ENCODE data around the gene STK40.

The STK40 gene

GRCh38 chr1:36397378-36398230 lies 11.9 kb upstream of the STK40 start, which contains the start of gene LSM10:
TSS of gene LSM10 (minus strand) at chr1:36397908. CDS start at chr1:36394129, 3,779 bp downstream.
- peak; percentile 72 to 91 (median 84) for DNase-seq

DNA sequence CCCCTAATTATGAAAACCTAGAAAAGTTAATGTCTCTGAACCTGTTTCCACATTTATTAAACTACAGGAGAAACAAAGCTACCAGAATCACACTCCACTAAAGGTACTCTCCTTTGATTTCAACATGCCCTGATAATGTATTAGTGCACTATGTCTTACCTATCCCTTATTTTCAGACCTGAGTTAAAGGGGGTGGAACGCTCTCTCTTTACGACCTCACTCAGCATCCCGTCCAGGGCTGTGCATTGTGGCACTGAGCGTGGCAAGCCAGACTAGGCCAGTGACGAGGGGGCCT lies 11.3 kb upstream of the STK40 start:
- DNase-seq: peak in 1 of 5 donors; percentile 22

DNA sequence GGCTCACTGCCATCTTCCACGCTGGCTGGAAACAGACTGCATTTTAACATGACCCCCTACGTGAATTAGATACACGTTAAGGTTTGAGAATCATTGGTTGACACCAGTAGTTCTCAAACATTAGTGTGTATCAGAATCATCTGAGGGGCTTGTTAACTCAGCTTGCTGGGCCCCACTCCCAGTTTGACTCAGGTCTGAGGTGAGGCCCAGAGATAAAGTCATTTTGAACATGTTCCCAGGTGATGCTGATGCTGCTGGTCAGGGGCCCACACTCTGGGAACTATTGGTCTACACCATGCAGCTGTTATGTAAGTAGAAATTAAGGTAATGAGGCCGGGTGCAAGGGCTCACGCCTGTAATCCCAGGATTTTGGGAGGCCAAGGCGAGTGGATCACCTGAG lies 10.6 kb upstream of the STK40 start:
- DNase-seq: no peak

GRCh38 chr1:36393686-36394085 lies 8.0 kb upstream of the STK40 start:
- DNase-seq: no peak

DNA sequence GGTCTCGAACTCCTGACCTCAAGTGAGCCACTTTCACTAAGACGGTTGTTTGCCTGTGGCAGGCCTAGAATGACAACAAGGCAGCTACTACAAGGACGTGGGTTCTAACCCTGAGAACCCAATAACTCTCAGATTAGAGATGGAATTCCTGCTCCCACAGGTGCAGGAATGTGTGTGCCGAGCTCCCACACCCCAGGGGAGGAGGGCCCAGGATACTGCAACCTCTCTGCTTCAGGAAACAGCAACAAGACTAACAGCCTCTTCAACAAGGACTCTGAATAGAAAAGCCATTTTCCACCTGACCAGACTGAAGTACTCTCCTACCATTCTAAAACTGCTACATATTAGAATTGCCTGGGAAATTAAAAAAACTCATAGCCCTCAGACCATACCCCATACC lies 7.1 kb upstream of the STK40 start:
- no peak for DNase-seq

DNA sequence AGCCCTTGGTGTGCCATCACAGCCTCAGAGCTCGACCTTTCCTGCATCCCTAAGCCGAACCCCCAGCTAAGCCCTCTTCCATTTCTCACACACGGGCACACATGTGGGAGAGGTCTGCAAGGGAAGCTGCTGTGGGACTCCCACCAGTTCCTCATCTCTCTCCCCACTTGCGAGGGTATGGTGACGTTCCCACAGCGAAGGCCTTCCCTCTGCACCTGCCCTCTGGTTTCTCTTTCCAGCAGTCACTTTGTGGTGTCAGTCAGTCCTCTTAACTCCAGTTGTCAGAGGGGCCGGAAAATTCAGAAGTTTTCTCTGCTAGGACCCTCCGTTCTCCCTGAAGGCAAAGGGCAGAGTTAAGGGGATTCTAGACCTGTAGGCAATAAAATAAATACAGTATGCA lies 5.5 kb upstream of the STK40 start:
- no peak for DNase-seq

DNA sequence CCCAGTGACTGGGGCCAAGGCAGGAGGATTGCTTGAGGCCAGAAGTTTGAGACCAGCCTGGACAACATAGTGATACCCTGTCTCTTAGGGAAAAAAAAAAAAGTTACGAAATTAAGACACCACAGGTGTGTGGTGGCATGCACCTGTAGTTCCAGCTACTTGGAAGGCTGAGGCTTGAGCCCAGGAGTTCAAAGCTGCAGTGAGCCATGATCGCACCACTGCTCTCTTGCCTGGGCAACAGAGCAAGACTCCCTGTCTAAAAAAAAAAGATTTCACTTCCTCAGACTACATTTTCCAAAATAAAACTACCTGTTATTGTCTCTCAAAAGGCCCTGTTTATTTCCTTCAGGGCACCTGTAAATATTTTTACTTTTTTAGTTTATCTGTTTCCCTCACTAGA lies 4.7 kb upstream of the STK40 start:
- no peak for DNase-seq

DNA sequence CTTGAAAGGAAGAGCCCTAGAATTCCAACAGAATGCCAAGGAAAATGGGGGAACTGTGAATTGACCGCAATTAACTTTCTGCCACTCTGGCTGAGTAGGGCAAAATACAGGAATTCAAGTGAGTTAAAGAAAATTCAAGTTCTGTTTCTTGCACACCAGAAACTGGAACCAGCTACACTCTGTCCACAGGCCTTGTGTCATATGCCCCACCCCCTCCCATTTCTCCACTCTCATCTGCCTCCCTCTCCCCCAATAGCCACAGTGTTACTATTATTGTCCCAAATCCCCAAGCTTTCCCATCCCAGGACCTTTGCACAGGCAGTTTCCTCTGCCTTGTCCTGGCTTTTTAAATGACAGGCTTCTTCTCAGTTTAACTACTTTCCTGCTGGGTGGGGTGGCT lies 4.3 kb upstream of the STK40 start:
- DNase-seq: no peak

- no peak for DNase-seq
Observed at GRCh38 chr1:36389261-36389660, 3.5 kb upstream of the STK40 start.

DNA sequence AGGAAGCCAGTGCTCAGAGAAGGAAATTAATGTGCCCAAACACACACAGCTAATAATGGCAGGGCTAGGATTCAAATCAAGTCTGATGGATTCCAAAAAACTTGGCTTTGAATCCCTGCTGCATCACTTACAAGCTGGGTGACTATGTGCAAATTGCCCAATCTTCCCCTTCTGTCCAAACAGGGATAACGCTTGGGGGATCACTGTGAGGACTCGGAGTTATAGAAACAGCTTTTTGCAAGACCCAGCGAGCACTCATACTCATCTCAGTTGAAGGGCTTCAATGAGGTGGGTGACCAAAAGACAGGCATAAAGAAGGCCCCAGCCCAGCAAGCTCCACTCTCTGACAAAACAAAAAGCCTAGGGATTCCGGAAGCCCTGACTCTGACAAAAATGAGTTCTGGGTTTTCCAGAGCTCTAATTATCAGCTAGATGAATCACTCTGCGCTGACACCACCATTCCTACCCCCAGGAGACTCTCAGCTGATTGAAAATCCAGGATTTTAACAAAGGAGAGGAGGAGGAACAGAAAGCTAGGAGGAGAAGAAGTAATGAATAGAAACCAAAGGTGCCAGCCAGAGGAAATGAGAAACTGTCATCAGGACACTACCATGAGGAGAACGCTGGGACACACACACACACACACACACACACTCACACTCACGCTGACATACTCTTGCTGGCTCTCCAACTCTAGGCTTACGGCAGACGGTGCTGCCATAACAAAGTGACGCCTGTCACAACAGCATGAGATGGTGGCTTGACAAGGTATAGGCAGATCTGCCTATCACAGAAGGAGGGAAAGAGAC lies 1.6 kb upstream of the STK40 start:
- DNase-seq: peak in 1 of 5 donors; percentile 58

DNA sequence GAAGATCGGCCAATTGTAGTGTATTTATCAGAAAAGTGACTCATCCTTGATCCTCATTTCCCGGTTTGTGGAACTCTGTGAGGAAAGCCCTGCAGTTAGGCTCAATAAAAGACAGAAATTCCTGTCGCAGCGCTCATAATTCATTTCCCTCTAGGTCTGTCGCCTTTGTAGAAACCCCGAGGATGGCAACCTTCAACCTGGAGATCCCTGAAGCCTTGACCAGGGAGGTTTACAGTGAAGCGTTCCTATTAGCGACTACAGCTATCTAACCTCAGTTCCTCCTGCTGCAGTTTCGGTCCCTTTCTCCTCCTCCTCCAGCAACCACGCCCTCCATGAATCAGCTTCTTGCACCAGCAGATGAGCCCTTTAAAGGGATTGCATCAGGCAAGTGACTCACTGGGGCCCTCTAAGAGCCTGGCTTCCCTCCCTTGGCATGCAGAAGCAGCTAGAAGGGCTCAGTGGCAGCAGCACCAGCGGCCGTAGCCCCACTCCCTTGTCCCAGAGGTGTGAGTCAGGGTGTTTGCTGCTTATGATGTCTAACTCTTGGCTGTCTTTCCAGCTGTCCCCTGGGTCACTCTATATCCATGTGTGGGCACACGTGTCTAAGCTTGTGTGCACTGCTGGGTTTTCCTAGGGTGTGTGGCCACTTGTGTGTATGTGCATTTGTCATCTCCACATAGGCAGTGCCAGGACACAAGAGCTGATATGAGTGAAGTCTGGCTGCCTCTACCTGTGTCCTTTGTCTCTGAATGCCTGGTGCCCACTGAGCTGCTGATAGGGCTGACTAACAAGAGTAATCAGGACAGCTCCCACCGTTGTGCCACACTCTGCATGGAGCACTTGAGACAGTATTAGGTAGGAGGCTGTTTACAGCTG lies 779 bp upstream of the STK40 start:
- DNase-seq: peak; percentile 64 to 99 (median 74)

- DNase-seq: peak in 3 of 5 donors; percentile 13 to 60 (median 38)
Observed at GRCh38 chr1:36384542-36385409, 948 bp downstream of the STK40 start.

- DNase-seq: no peak
Observed at GRCh38 chr1:36383240-36383639, 2.5 kb downstream of the STK40 start.

GRCh38 chr1:36382669-36383068 lies 3.1 kb downstream of the STK40 start:
- DNase-seq: no peak

- DNase-seq: no peak
Observed at GRCh38 chr1:36382231-36382630, 3.5 kb downstream of the STK40 start.

- DNase-seq: no peak
Observed at GRCh38 chr1:36381405-36381804, 4.3 kb downstream of the STK40 start.

GRCh38 chr1:36380782-36381181 lies 4.9 kb downstream of the STK40 start:
- DNase-seq: no peak

DNA sequence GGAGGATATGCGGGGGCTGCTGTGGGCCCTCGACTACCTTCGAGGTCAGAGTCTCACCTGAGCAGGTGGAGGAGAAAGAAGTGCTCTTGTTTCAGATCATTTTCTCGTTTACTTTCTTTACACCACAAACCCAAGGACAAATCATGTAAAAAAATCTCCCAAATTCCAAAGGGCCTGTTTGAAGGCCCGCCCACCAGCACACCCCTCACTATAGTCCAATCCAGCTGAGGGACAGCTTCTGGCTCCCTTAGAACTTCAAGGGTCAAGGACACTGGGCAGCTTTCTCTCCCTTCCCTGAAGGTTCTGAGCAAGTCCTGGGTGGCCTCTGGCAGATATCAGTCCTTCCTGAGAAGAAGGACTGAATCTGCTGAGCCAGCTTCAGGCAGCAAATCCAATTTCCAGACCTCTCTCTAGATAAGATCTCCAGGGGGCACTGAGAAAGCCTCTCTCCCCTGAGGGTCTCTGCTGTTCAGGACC lies 5.5 kb downstream of the STK40 start:
- DNase-seq: no peak

DNA sequence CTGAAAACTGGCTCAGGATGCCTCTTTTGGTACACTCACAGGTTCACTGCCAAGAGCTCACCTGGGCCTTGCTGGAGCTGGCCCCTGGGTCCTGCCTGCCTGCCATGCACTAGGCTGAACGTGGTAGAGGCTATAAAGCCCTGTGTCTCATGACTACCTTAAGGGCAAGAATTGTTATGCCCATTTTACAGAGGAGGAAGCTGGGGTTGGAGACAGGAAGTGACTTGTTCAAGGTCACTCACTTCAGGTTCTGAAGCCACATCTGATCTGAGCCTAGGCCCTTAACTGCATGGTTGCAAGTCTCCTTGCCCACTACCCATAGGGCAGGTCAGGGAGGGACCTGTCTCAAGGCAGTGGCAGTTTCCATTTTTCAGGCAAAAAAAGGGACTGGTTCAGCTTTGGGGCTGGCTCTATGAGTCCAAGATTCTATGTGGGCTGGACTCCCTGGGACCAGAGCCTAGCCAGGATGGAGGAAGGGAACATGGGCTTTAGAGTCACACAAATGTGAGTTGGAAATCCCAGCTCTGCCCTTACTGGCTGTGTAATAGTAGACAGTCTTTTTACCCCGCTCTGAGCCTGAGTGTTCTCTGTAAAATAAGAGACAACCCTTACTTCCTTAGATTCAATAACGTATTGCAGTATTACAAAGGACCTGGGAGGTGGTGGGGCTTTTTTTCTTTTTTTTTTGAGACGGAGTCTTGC lies 7.8 kb downstream of the STK40 start:
- peak in 1 of 5 donors; percentile 50 for DNase-seq

DNA sequence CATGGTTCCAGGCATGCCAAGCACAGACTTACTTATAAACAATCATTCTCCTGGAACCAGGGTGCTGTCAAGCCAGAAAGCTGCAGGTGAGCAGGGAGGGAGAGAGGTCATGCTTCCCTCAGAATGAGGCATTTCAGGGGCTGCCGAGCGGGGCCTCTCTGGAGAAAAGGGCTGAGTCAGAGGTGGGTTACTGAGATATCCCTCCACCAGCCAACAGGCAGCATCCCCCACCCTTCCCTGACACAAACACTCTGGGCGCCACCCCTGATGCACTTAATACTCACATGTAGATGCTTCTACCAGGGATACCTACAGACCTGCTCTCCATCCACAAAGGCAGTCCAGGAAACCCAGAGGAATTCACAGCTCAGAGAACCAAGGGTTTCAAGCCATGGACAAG lies 13.1 kb downstream of the STK40 start:
- no peak for DNase-seq

Measured in T-helper 1 cell (primary cell).